Measurements from ENCODE around the gene OBSL1. TPM values are rescaled to one million over a fixed set of nuclear protein-coding genes. Genes with fewer than 3 reads are reported as not detected.

Gene OBSL1
- total and polyA plus RNA-seq, 2 experiments from 2014 or later, result 13.8 to 68.7 TPM

DNA sequence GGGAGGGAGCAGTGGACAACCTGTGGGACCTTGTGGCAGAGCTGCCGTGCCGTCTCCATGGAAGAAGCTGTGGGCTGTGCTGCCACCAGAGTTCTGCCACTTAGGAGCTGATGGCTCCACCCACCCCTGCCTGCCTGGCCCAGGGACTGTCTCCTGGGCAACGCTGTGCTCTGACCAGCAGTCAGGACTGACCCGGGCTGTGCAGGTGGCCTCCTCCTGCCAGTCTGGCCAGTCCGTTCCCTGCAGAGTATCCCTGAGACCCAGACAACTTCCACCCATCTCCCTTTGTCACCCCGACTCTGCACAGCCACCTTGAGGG, 44.3 kb downstream of the OBSL1 start:
- Histone ChIP-seq H3K27ac (no peak overlapping the region), H3F3A (ENCODE audit: insufficient read depth) (peaks cover under 1% of the 10 kb centered on the region; the same call in 1 of the 2 replicates), H4K20me1 (ENCODE audit: insufficient read depth) (no peaks in the 10 kb centered on the region), H3K4me1 (ENCODE audit: insufficient read depth) (peaks cover under 1% of the 10 kb centered on the region; the same call in 1 of the 2 replicates), H3K4me2 (ENCODE audit: unreplicated experiment) (no peak overlapping the region), H3K9me2 (ENCODE audit: insufficient read depth) (no peaks in the 10 kb centered on the region), H3K79me2 (ENCODE audit: insufficient read depth) (no peaks in the 10 kb centered on the region), H3K9me3 (ENCODE audit: low read depth) (no peaks in the 10 kb centered on the region), H2AFZ (no peak overlapping the region), H3K36me3 (ENCODE audit: low read depth) (no peaks in the 10 kb centered on the region), H3K9ac (no peak overlapping the region), H3K27me3 (replicated peaks; ENCODE audit: insufficient read depth) (peaks cover 19% of the 10 kb centered on the region; the same call in 1 of the 2 replicates), H3K4me3 (no peak overlapping the region)
- in situ Hi-C loops (cut with MboI), result no loop called here
- TF ChIP-seq EZH2 (IDR thresholded peaks at IDR 0.05; ENCODE audit: insufficient read depth, poor library complexity, severe bottlenecking) (no peak), EZH2phosphoT487 (IDR thresholded peaks at IDR 0.05; ENCODE audit: insufficient read depth, low read depth) (no peak)
- DNase-seq, result no peak
- WGBS, 2 experiments (ENCODE audit: low coverage in 1 of 2, low lambda C conversion rate in 2 of 2, missing lambda C conversion rate in 2 of 2), result 50 to 56% methylated on average over 6 of the region's 6 CpGs

DNA sequence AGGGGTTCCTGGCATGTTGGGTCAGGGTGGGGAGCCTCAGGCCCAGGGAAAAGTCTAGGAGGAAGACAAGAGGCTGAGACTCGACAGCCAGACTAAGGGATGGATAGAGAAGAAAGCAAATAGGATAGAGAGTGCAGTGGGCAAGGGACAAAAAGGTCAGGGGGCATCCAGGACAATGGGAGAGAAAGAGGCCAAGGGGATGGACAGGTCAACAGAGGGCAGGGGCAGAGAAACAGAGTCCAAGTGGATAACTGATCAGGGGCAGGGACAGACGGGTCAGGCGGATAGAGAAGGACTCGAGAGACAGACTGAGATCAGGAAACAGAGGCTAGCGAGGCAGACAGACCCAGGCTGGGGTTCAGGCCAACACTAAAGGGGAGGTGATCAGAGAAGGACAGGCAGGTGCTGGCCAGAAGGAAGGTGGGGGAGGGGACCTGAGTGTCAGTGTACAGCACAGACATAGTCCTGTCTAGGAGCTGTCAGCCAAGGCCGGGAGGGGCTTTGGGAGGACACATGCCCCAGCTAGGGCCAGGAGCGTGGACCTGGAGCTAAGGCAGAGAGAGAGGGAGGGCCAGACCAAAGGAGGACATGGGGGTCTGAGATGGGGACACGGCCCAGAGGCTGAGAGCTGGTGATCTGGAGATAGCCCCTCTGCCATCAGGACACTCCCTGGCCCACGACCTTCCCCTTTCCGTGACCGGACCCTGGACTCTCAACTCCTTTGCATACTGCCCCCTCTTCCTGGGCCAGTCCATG, 44.8 kb downstream of the OBSL1 start:
- H3K4me3 ChIP-seq, result no peak overlapping the region
- peaks cover 6% of the 10 kb centered on the region for H3K4me1 ChIP-seq (ENCODE audit: insufficient read depth)
- in situ Hi-C loops (cut with MboI), result no loop called here
- peaks cover 5% of the 10 kb centered on the region; the same call in 1 of the 2 replicates for H3F3A ChIP-seq (ENCODE audit: insufficient read depth)
- H4K20me1 ChIP-seq (ENCODE audit: insufficient read depth), result no peaks in the 10 kb centered on the region
- no peaks in the 10 kb centered on the region for H3K9me2 ChIP-seq (ENCODE audit: insufficient read depth)
- H3K36me3 ChIP-seq (ENCODE audit: low read depth), result no peaks in the 10 kb centered on the region
- TF ChIP-seq EZH2 (IDR thresholded peaks at IDR 0.05; ENCODE audit: insufficient read depth, poor library complexity, severe bottlenecking) (no peak), EZH2phosphoT487 (IDR thresholded peaks at IDR 0.05; ENCODE audit: insufficient read depth, low read depth) (no peak)
- no peak overlapping the region for H2AFZ ChIP-seq
- peaks cover 19% of the 10 kb centered on the region; the same call in 1 of the 2 replicates for H3K27me3 ChIP-seq (replicated peaks; ENCODE audit: insufficient read depth)
- DNase-seq, result no peak
- no peak overlapping the region for H3K27ac ChIP-seq
- no peaks in the 10 kb centered on the region for H3K9me3 ChIP-seq (ENCODE audit: low read depth)
- no peak overlapping the region for H3K4me2 ChIP-seq (ENCODE audit: unreplicated experiment)
- no peak overlapping the region for H3K9ac ChIP-seq
- WGBS, 2 experiments (ENCODE audit: low coverage in 1 of 2, low lambda C conversion rate in 2 of 2, missing lambda C conversion rate in 2 of 2), result 72 to 77% methylated on average over 9 to 11 of the region's 11 CpGs
- H3K79me2 ChIP-seq (ENCODE audit: insufficient read depth), result no peaks in the 10 kb centered on the region

DNA sequence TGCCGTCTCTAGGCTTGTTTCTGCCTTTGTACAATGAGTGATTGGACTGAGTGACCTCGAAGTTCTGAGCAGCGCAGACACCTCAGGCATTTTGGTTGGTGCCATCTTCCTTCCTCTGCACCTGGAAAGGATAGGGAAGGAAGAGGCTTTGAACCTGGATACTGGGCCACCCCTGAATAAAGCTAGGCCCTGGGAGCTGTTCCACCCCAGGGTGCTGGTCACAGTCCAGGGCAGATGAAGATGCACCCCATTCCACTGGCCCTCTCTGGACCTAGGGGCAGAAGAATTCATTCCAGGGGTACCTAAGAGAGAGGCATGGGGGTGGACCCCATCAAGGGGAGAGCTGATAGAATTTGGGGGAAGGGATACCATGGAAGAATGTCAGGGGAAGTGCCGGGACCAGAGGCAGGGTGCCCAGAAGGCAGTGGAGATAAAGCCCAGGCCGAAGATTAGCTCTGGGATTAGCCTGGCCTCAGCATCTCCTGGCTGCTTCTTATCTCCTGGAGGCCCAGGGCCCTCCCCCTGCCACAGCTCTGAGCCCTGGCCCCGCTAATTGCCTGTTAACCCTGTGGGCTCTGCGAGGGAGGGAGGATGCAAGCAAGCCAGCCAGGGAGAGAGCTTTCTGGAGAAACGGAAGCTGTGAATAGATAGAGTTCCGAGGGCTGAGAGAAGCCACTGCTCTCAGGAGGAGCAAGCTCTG, 45.7 kb downstream of the OBSL1 start:
- Histone ChIP-seq H3K27me3 (replicated peaks; ENCODE audit: insufficient read depth) (peaks cover 19% of the 10 kb centered on the region; the same call in 1 of the 2 replicates), H3F3A (ENCODE audit: insufficient read depth) (peaks cover 5% of the 10 kb centered on the region; the same call in 1 of the 2 replicates), H3K4me2 (ENCODE audit: unreplicated experiment) (no peak overlapping the region), H3K9ac (no peak overlapping the region), H3K4me3 (no peak overlapping the region), H3K27ac (no peak overlapping the region), H3K4me1 (ENCODE audit: insufficient read depth) (peaks cover 14% of the 10 kb centered on the region), H3K9me2 (ENCODE audit: insufficient read depth) (no peaks in the 10 kb centered on the region), H2AFZ (no peak overlapping the region), H3K79me2 (ENCODE audit: insufficient read depth) (no peaks in the 10 kb centered on the region), H3K36me3 (ENCODE audit: low read depth) (no peaks in the 10 kb centered on the region), H4K20me1 (ENCODE audit: insufficient read depth) (no peaks in the 10 kb centered on the region), H3K9me3 (ENCODE audit: low read depth) (no peaks in the 10 kb centered on the region)
- DNase-seq, result no peak
- in situ Hi-C loops (cut with MboI), result no loop called here
- 77 to 78% methylated on average over 9 of the region's 9 CpGs for WGBS, 2 experiments (ENCODE audit: low coverage in 1 of 2, low lambda C conversion rate in 2 of 2, missing lambda C conversion rate in 2 of 2)
- TF ChIP-seq EZH2phosphoT487 (IDR thresholded peaks at IDR 0.05; ENCODE audit: insufficient read depth, low read depth) (no peak), EZH2 (IDR thresholded peaks at IDR 0.05; ENCODE audit: insufficient read depth, poor library complexity, severe bottlenecking) (no peak)

DNA sequence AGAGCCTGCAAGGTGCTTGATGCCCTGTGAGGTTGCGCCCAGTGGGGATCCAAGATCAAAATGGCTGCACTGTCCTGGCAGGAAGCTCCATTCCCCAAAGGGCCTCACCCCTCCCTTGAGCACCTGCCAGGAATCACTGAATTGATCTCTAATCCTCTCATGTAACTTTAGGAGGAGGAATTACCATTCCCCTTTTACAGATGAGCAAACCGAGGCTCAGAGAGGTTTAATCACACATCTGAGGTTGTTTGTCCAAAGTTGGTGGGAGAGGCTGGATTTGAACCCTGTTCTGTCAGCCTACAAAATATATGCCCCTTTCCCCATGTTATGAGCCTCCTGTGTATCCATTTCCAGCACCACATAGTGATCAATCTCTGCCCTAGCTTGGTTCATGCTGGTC, 46.5 kb downstream of the OBSL1 start:
- Histone ChIP-seq H3K36me3 (ENCODE audit: low read depth) (no peaks in the 10 kb centered on the region), H3F3A (ENCODE audit: insufficient read depth) (peaks cover 5% of the 10 kb centered on the region; the same call in 1 of the 2 replicates), H3K9me2 (ENCODE audit: insufficient read depth) (no peaks in the 10 kb centered on the region), H3K27ac (no peak overlapping the region), H3K27me3 (replicated peaks; ENCODE audit: insufficient read depth) (peaks cover 19% of the 10 kb centered on the region; the same call in 1 of the 2 replicates), H3K4me3 (no peak overlapping the region), H2AFZ (no peak overlapping the region), H3K4me1 (ENCODE audit: insufficient read depth) (peaks cover 19% of the 10 kb centered on the region), H4K20me1 (ENCODE audit: insufficient read depth) (no peaks in the 10 kb centered on the region), H3K4me2 (ENCODE audit: unreplicated experiment) (no peak overlapping the region), H3K79me2 (ENCODE audit: insufficient read depth) (no peaks in the 10 kb centered on the region), H3K9me3 (ENCODE audit: low read depth) (no peaks in the 10 kb centered on the region), H3K9ac (no peak overlapping the region)
- 90 to 100% methylated on average over 2 of the region's 2 CpGs for WGBS, 2 experiments (ENCODE audit: low coverage in 1 of 2, low lambda C conversion rate in 2 of 2, missing lambda C conversion rate in 2 of 2)
- no peak for TF ChIP-seq EZH2 (IDR thresholded peaks at IDR 0.05; ENCODE audit: insufficient read depth, poor library complexity, severe bottlenecking)
- TF ChIP-seq EZH2phosphoT487 (IDR thresholded peaks at IDR 0.05; ENCODE audit: insufficient read depth, low read depth), result no peak
- in situ Hi-C loops (cut with MboI), result no loop called here
- DNase-seq, result no peak

Measured in GM23248 (cell line).